GM18907 (cell line): ENCODE measurements around the gene AMER2.

Experiments used
- ATAC-seq: cut with Tn5 transposase; IDR thresholded peaks from one replicate; pipeline ENCODE4 v1.9.1; 2021; ENCODE audit warnings: mild to moderate bottlenecking, moderate library complexity; ENCODE audit not compliant: unreplicated experiment

The AMER2 gene

GRCh38 chr13:25157681-25158080 lies 14.4 kb downstream of the AMER2 start:
- no peak for ATAC-seq

GRCh38 chr13:25153736-25154135 lies 18.4 kb downstream of the AMER2 start:
- ATAC-seq: no peak

GRCh38 chr13:25151626-25152195 lies 20.4 kb downstream of the AMER2 start:
- ATAC-seq: no peak

GRCh38 chr13:25149711-25150110 lies 22.4 kb downstream of the AMER2 start:
- no peak for ATAC-seq

GRCh38 chr13:25148402-25148771 lies 23.7 kb downstream of the AMER2 start:
- no peak for ATAC-seq

GRCh38 chr13:25147638-25148401 lies 24.3 kb downstream of the AMER2 start:
- peak; percentile 71 for ATAC-seq

GRCh38 chr13:25143706-25144105 lies 28.4 kb downstream of the AMER2 start:
- ATAC-seq: no peak

GRCh38 chr13:25141042-25141441 lies 31.0 kb downstream of the AMER2 start:
- no peak for ATAC-seq

GRCh38 chr13:25137788-25138115 lies 34.3 kb downstream of the AMER2 start:
- no peak for ATAC-seq

- ATAC-seq: no peak
Measured at GRCh38 chr13:25136880-25137787, 35.0 kb downstream of the AMER2 start.

GRCh38 chr13:25135896-25136295 lies 36.2 kb downstream of the AMER2 start:
- ATAC-seq: no peak

- ATAC-seq: no peak
Measured at GRCh38 chr13:25132751-25133390, 39.2 kb downstream of the AMER2 start.

- ATAC-seq: no peak
Measured at GRCh38 chr13:25131881-25132420, 40.1 kb downstream of the AMER2 start.

GRCh38 chr13:25130944-25131343 lies 41.1 kb downstream of the AMER2 start:
- ATAC-seq: no peak

- ATAC-seq: no peak
Measured at GRCh38 chr13:25118378-25118905, 53.6 kb downstream of the AMER2 start.

GRCh38 chr13:25117312-25117711 lies 54.8 kb downstream of the AMER2 start:
- ATAC-seq: no peak

GRCh38 chr13:25116044-25116443 lies 56.0 kb downstream of the AMER2 start:
- no peak for ATAC-seq

GRCh38 chr13:25114220-25114619 lies 57.9 kb downstream of the AMER2 start:
- ATAC-seq: no peak

- no peak for ATAC-seq
Measured at GRCh38 chr13:25112695-25113255, 59.3 kb downstream of the AMER2 start.
